Stomach (tissue), 9 donors: ENCODE data around the gene ANAPC10. TPM values are rescaled to one million over a fixed set of nuclear protein-coding genes. Genes with fewer than 3 reads are reported as not detected.

Source experiments
- DNase-seq, 2 donors: peaks; one replicate each; pipeline versions ENCODE4 v3.0.0 to v3.0.0-alpha.2; 2013 to 2019
- H3K27ac ChIP-seq, 5 donors: fragments of 200-600 bp in 4 of 5; sonication (generic) in 4 of 5; one replicate each; pipeline ENCODE4 v1.5.1; 2013 to 2019; ENCODE audit warnings: mild to moderate bottlenecking in 1 of 5, moderate library complexity in 1 of 5
- H3K27me3 ChIP-seq, 3 donors: fragments of 200-600 bp; sonication (generic); one replicate each; pipeline ENCODE4 v1.5.1; 2017 to 2019; ENCODE audit warnings: mixed run types in 1 of 3
- H3K36me3 ChIP-seq, 4 donors: fragments of 200-600 bp; sonication (generic); 1 replicate in 3 of 4; 2 replicates in 1 of 4; pipeline ENCODE4 v1.5.1; 2016 to 2019
- H3K4me1 ChIP-seq, 4 donors: fragments of 200-600 bp; sonication (generic); one replicate each; pipeline ENCODE4 v1.5.1; 2016 to 2019
- H3K4me3 ChIP-seq, 4 donors: fragments of 200-600 bp; sonication (generic) in 3 of 4; one replicate each; pipeline ENCODE4 v1.5.1; 2016 to 2019; ENCODE audit warnings: mild to moderate bottlenecking in 1 of 4
- H3K9me3 ChIP-seq, 4 donors: fragments of 200-600 bp; sonication (generic); one replicate each; pipeline ENCODE4 v1.5.1; 2016 to 2019
- EP300 ChIP-seq: sonication (generic); formaldehyde crosslinking; IDR thresholded peaks from one replicate; pipeline ENCODE4 v1.6.1; 2017; ENCODE audit warnings: antibody characterized with exemption
- POLR2A ChIP-seq, 4 donors: fragments of 450-650 bp; IDR thresholded peaks; one replicate each; pipeline ENCODE4 v1.6.1; 2016; ENCODE audit warnings: antibody characterized with exemption in 4 of 4, control low read depth in 2 of 4, mild to moderate bottlenecking in 1 of 4, moderate library complexity in 1 of 4
- POLR2AphosphoS5 ChIP-seq, 3 donors: sonication (generic); formaldehyde crosslinking; IDR thresholded peaks; one replicate each; pipeline ENCODE4 v1.6.1; 2016; ENCODE audit warnings: antibody characterized with exemption in 3 of 3
- WGBS, 5 donors: extraction: QIAGEN DNeasy Blood & Tissue Kit in 3 of 5; methylation state at CpG; one replicate each; pipeline versions ENCODE4 v1.1.5 to v1.1.7; 2013 to 2018; 5-methylcytosine and 5-hydroxymethylcytosine counted together
- intact Hi-C: fragments of 100-400 bp; cut with DNase I; formaldehyde crosslinking; loops from one replicate; pipeline ENCODE4 v1.15.1; 2023; ENCODE audit warnings: low total_unique reads
- polyA plus RNA-seq, 3 donors: library from polyadenylated mRNA; stranded (reverse); fragments of 200-250 nt; gene quantifications; one replicate each; pipeline ENCODE4 v1.2.3, GENCODE V29; 2013
- total RNA-seq, 5 donors: library from RNA; depleted of rRNA; stranded (reverse); fragments of >200 nt; gene quantifications; one replicate each; pipeline versions ENCODE4 v1.1.0 to v1.2.3, GENCODE V29; 2014 to 2016
- TF ChIP-seq, protein P1 (sequence below), 7 experiments: fragments of 450-650 bp in 4 of 7; fragments of 200-600 bp in 3 of 7; sonication (generic) in 3 of 7; IDR thresholded peaks; one replicate each; pipeline ENCODE4 v1.5.1; 2016 to 2019; ENCODE audit warnings: antibody characterized with exemption in 7 of 7, control low read depth in 2 of 7, mild to moderate bottlenecking in 1 of 7
- donor health status: healthy with polysubstance abuse.
- donor health status: Bipolar disorder and iron deficiency.
- donor health status: healthy.

ANAPC10 gene
- total and polyA plus RNA-seq, 8 donors, result 2.6 to 42.0 (median 14.0) TPM

DNA sequence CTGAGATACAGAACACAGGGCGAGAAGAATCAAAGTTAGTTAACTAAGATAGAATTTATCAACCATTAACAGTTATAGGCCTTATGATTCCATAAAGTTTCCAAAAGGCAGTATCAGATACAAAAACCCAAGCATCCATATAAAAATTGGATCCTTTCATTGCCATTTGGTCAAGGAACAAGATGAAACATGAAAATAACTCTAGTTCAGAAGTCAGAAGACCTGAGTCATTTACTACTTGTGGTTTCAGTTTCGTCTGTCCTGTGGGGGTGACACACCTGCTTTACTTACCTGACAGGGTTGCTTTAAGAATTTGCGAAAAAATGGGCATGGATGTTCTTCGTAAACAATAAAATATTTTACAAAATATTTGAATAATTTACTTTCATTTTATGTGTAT lies 130.8 kb downstream of the ANAPC10 start:
- TF ChIP-seq EP300 (no peak), POLR2A (IDR thresholded peaks at IDR 0.05) (no peak), POLR2AphosphoS5 (IDR thresholded peaks at IDR 0.05) (no peak)
- TF ChIP-seq, protein P1, sequence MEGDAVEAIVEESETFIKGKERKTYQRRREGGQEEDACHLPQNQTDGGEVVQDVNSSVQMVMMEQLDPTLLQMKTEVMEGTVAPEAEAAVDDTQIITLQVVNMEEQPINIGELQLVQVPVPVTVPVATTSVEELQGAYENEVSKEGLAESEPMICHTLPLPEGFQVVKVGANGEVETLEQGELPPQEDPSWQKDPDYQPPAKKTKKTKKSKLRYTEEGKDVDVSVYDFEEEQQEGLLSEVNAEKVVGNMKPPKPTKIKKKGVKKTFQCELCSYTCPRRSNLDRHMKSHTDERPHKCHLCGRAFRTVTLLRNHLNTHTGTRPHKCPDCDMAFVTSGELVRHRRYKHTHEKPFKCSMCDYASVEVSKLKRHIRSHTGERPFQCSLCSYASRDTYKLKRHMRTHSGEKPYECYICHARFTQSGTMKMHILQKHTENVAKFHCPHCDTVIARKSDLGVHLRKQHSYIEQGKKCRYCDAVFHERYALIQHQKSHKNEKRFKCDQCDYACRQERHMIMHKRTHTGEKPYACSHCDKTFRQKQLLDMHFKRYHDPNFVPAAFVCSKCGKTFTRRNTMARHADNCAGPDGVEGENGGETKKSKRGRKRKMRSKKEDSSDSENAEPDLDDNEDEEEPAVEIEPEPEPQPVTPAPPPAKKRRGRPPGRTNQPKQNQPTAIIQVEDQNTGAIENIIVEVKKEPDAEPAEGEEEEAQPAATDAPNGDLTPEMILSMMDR (IDR thresholded peaks at IDR 0.05), result no peak
- H3K27me3 ChIP-seq, result no peaks in the 10 kb centered on the region
- no peaks in the 10 kb centered on the region for H3K4me1 ChIP-seq
- DNase-seq, result no peak
- WGBS, 5 donors, result 85 to 90% (median 89%) methylated on average over 4 of the region's 4 CpGs
- no peaks in the 10 kb centered on the region for H3K9me3 ChIP-seq
- H3K27ac ChIP-seq, result no peak overlapping the region
- intact Hi-C loops, result no loop called here
- no peak overlapping the region for H3K4me3 ChIP-seq
- no peaks in the 10 kb centered on the region for H3K36me3 ChIP-seq

DNA sequence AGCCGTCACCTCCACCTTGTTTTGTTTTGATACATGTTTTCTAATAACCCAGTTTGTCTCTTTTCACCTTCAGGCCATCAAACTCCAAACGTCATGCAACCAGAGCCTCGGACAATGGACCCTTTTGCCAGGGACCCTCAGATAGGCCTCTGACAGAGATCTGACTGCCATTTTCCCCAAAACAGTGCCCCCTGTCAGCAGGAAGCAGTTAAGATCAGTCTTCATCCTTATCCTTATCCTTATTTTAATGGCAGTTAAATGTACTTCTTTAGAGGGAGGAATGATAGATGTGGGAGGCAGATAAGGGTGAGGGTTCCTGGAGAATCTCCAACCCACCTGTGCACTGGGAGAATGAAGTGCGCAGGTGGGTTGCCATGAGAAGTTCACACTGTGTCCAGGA lies 135.7 kb downstream of the ANAPC10 start:
- Histone ChIP-seq H3K27me3 (no peaks in the 10 kb centered on the region), H3K9me3 (peaks cover 2 to 27% (median 15%) of the 10 kb centered on the region in 4 donors), H3K36me3 (no peaks in the 10 kb centered on the region), H3K4me1 (no peaks in the 10 kb centered on the region), H3K4me3 (no peak overlapping the region), H3K27ac (no peak overlapping the region)
- TF ChIP-seq EP300 (no peak), POLR2AphosphoS5 (IDR thresholded peaks at IDR 0.05) (no peak), POLR2A (IDR thresholded peaks at IDR 0.05) (no peak)
- TF ChIP-seq, protein P1 (IDR thresholded peaks at IDR 0.05), result no peak
- intact Hi-C loops, result no loop called here
- DNase-seq, result no peak
- WGBS, 5 donors, result 74 to 88% (median 81%) methylated on average over 4 of the region's 4 CpGs

DNA sequence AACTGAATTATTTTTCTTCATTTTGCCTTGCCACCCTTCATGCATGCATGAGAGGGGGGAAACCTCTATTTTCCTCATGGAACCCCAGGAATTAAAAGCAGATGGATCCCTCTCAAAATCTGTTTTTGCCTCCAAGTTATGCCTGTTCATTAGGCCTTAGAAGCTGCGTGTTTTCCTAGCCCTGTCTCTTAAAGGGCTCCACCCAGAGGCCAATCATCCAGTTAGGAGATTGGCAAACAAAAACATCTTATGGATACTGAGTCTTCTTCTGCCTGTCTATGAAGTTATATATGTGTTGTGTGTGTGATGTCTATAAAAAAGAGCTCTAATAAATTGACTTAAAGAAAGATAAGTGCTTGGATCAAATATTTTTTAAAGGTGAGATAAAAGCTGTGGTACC lies 142.9 kb downstream of the ANAPC10 start:
- H3K27ac ChIP-seq, result no peak overlapping the region
- 42 to 67% (median 54%) methylated on average over 1 of the region's 1 CpG for WGBS, 5 donors
- no peak overlapping the region for H3K4me3 ChIP-seq
- no peak for TF ChIP-seq POLR2A (IDR thresholded peaks at IDR 0.05)
- TF ChIP-seq, protein P1 (IDR thresholded peaks at IDR 0.05), result no peak
- no peak for TF ChIP-seq POLR2AphosphoS5 (IDR thresholded peaks at IDR 0.05)
- intact Hi-C loops, result no loop called here
- DNase-seq, result no peak
- H3K27me3 ChIP-seq, result no peaks in the 10 kb centered on the region
- peaks cover 9 to 75% (median 55%) of the 10 kb centered on the region in 4 donors for H3K9me3 ChIP-seq
- H3K4me1 ChIP-seq, result no peaks in the 10 kb centered on the region
- no peaks in the 10 kb centered on the region for H3K36me3 ChIP-seq

DNA sequence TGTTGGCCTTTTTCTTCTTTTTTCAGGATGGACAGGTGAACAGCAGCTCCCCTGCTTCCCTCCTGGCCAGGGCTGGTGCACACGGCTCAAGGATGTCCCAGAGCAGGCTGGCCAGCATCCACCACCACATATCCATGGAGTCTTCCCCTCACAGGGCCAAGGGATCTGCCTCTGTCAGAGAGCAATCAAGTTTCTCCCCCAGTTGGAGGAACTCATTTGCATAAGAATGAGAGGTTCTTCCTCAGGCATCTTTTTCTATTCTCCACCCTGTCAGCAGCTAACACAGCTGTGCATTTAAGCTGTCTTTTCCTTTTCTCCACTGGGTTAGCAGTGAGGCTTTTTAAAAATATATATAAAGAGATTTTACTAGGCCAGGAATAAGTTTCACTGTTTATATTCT lies 143.8 kb downstream of the ANAPC10 start:
- Histone ChIP-seq H3K4me1 (no peaks in the 10 kb centered on the region), H3K9me3 (peaks cover 7 to 68% (median 47%) of the 10 kb centered on the region in 4 donors), H3K27me3 (no peaks in the 10 kb centered on the region), H3K4me3 (no peak overlapping the region), H3K27ac (no peak overlapping the region), H3K36me3 (no peaks in the 10 kb centered on the region)
- TF ChIP-seq, protein P1 (IDR thresholded peaks at IDR 0.05), result no peak
- TF ChIP-seq EP300 (no peak), POLR2A (IDR thresholded peaks at IDR 0.05) (no peak), POLR2AphosphoS5 (IDR thresholded peaks at IDR 0.05) (no peak)
- no peak for DNase-seq
- intact Hi-C loops, result no loop called here
- WGBS, 5 donors, result 64 to 94% (median 80%) methylated on average over 1 of the region's 1 CpG
